ENCODE data around the gene PKHD1. TPM values are rescaled to one million over a fixed set of nuclear protein-coding genes. Genes with fewer than 3 reads are reported as not detected.

Gene PKHD1
- total RNA-seq, 1 experiment from 2014 or later: not detected

DNA sequence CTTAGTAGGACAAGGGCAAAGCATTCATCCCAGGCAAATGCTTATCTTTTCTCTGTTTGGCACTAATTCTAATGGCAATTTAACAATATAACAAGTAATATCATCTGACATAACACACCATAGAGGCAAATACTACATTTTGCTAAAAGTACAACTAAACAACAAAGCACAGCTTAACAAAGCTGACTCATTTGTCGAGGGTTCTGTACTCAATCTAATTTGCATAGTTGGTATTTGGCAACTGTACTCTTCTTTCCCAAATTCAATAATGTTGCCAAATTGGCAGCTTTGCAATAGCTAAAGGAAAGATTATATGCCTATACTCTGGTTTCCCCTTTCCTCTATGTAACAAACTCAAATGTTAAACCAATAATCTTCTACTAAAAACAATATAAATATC, 461.0 kb downstream of the PKHD1 start:
- H3K4me3 ChIP-seq (ENCODE audit: low read depth in 2 of 2, low read length in 2 of 2): no peak overlapping the region
- intact Hi-C loops (cut with micrococcal nuclease; ENCODE audit: unreplicated experiment): no loop called here
- ATAC-seq (no peak), DNase-seq (ENCODE audit: low read depth, low spot score) (no peak)
- TF ChIP-seq, protein P1, sequence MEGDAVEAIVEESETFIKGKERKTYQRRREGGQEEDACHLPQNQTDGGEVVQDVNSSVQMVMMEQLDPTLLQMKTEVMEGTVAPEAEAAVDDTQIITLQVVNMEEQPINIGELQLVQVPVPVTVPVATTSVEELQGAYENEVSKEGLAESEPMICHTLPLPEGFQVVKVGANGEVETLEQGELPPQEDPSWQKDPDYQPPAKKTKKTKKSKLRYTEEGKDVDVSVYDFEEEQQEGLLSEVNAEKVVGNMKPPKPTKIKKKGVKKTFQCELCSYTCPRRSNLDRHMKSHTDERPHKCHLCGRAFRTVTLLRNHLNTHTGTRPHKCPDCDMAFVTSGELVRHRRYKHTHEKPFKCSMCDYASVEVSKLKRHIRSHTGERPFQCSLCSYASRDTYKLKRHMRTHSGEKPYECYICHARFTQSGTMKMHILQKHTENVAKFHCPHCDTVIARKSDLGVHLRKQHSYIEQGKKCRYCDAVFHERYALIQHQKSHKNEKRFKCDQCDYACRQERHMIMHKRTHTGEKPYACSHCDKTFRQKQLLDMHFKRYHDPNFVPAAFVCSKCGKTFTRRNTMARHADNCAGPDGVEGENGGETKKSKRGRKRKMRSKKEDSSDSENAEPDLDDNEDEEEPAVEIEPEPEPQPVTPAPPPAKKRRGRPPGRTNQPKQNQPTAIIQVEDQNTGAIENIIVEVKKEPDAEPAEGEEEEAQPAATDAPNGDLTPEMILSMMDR (IDR thresholded peaks at IDR 0.05): no peak
- TF ChIP-seq SIN3A (IDR thresholded peaks at IDR 0.05; ENCODE audit: borderline replicate concordance, insufficient read depth, low read depth, low read length) (no peak), POLR2AphosphoS5 (IDR thresholded peaks at IDR 0.05; ENCODE audit: low read depth, low read length) (no peak), TCF7L2 (IDR thresholded peaks at IDR 0.05; ENCODE audit: low read depth, low read length) (no peak)
- TF ChIP-seq, protein P2, sequence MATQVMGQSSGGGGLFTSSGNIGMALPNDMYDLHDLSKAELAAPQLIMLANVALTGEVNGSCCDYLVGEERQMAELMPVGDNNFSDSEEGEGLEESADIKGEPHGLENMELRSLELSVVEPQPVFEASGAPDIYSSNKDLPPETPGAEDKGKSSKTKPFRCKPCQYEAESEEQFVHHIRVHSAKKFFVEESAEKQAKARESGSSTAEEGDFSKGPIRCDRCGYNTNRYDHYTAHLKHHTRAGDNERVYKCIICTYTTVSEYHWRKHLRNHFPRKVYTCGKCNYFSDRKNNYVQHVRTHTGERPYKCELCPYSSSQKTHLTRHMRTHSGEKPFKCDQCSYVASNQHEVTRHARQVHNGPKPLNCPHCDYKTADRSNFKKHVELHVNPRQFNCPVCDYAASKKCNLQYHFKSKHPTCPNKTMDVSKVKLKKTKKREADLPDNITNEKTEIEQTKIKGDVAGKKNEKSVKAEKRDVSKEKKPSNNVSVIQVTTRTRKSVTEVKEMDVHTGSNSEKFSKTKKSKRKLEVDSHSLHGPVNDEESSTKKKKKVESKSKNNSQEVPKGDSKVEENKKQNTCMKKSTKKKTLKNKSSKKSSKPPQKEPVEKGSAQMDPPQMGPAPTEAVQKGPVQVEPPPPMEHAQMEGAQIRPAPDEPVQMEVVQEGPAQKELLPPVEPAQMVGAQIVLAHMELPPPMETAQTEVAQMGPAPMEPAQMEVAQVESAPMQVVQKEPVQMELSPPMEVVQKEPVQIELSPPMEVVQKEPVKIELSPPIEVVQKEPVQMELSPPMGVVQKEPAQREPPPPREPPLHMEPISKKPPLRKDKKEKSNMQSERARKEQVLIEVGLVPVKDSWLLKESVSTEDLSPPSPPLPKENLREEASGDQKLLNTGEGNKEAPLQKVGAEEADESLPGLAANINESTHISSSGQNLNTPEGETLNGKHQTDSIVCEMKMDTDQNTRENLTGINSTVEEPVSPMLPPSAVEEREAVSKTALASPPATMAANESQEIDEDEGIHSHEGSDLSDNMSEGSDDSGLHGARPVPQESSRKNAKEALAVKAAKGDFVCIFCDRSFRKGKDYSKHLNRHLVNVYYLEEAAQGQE (IDR thresholded peaks at IDR 0.05; ENCODE audit: insufficient read depth in 1 of 2, low read depth in 2 of 2, low read length in 1 of 2): no peak
- H3K36me3 ChIP-seq (ENCODE audit: control insufficient read depth, insufficient read depth, low read length): no peaks in the 10 kb centered on the region
- CTCF ChIA-PET: no interaction called here
- H3K27ac ChIP-seq (ENCODE audit: low read length): no peak overlapping the region
- no peaks in the 10 kb centered on the region for H3K4me1 ChIP-seq (ENCODE audit: control insufficient read depth, insufficient read depth, low read length)
- no TSS peak for BruUV-seq (replicated peaks)
- H3K27me3 ChIP-seq (ENCODE audit: control insufficient read depth, insufficient read depth, low read length): no peaks in the 10 kb centered on the region
- POLR2A ChIA-PET: no interaction called here
- H3K9me3 ChIP-seq (ENCODE audit: control insufficient read depth, insufficient read depth, low read depth, low read length): no peaks in the 10 kb centered on the region
- in situ Hi-C loops (cut with HindIII; ENCODE audit: low pct_unique_long_range_greater_than_20kb, low sequenced_read_pairs): no loop called here

DNA sequence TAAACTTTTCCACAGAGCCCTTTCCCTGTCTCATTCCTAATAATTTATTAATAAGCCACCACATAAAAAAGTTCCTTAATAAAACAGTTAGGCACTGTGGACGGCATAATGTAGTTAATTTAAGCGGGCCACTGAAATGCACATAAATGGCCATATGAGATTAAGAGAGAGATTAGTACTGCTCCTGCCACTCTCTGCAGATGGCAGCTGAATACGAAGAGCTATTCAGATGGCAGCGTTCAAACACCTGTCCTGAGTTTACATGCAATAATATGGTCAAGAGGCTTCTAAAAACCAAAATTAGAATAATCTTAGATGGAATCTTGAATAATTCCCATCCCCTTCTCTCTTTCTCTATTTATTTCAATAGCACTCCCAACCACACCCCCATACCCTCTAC, 461.8 kb downstream of the PKHD1 start:
- H3K27ac ChIP-seq (ENCODE audit: low read length): no peak overlapping the region
- ATAC-seq: no peak
- ChIA-PET POLR2A (no interaction called here), CTCF (interaction anchor here (0.7 kb wide), 1 partner anchor 969 kb away, joined by 3 read pairs; no protein-coding TSS in a partner anchor)
- no peak overlapping the region for H3K4me3 ChIP-seq (ENCODE audit: low read depth in 2 of 2, low read length in 2 of 2)
- no peak for DNase-seq (ENCODE audit: low read depth, low spot score)
- TF ChIP-seq, protein P1 (IDR thresholded peaks at IDR 0.05): no peak
- TF ChIP-seq POLR2AphosphoS5 (IDR thresholded peaks at IDR 0.05; ENCODE audit: low read depth, low read length) (no peak), SIN3A (IDR thresholded peaks at IDR 0.05; ENCODE audit: borderline replicate concordance, insufficient read depth, low read depth, low read length) (no peak), TCF7L2 (IDR thresholded peaks at IDR 0.05; ENCODE audit: low read depth, low read length) (no peak)
- TF ChIP-seq, protein P2 (IDR thresholded peaks at IDR 0.05; ENCODE audit: insufficient read depth in 1 of 2, low read depth in 2 of 2, low read length in 1 of 2): no peak
- in situ Hi-C loops (cut with HindIII; ENCODE audit: low pct_unique_long_range_greater_than_20kb, low sequenced_read_pairs) (no loop called here), intact Hi-C loops (cut with micrococcal nuclease; ENCODE audit: unreplicated experiment) (no loop called here)
- H3K9me3 ChIP-seq (ENCODE audit: control insufficient read depth, insufficient read depth, low read depth, low read length): no peaks in the 10 kb centered on the region
- H3K36me3 ChIP-seq (ENCODE audit: control insufficient read depth, insufficient read depth, low read length): no peaks in the 10 kb centered on the region
- no peaks in the 10 kb centered on the region for H3K4me1 ChIP-seq (ENCODE audit: control insufficient read depth, insufficient read depth, low read length)
- H3K27me3 ChIP-seq (ENCODE audit: control insufficient read depth, insufficient read depth, low read length): no peaks in the 10 kb centered on the region
- no TSS peak for BruUV-seq (replicated peaks)
